GM23338 (cell line): ENCODE results near the gene RHOF. TPM values are rescaled to one million over a fixed set of nuclear protein-coding genes. Genes with fewer than 3 reads are reported as not detected.

Experiments used
- ATAC-seq: fragments of 200-7000 bp; cut with Tn5 transposase; 3 replicates; pipeline ENCODE4 v1.9.1; 2020
- DNase-seq: peaks from one replicate; pipeline ENCODE4 v3.0.0-alpha.2; 2015; ENCODE audit warnings: low spot score
- H2AFZ ChIP-seq: fragments of 200-600 bp; sonication (generic); 2 replicates; pipeline ENCODE4 v1.8.0; 2016; ENCODE audit warnings: antibody characterized with exemption, mild to moderate bottlenecking, moderate library complexity
- H3F3A ChIP-seq: fragments of 200-600 bp; sonication (generic); replicated peaks from 2 replicates; pipeline ENCODE4 v1.8.0; 2017; ENCODE audit warnings: antibody characterized with exemption, mixed run types, low read depth
- H3K27ac ChIP-seq: fragments of 200-600 bp; sonication (generic); 2 replicates; pipeline ENCODE4 v1.6.1; 2016; ENCODE audit warnings: low read depth
- H3K27me3 ChIP-seq: fragments of 200-600 bp; sonication (generic); 2 replicates; pipeline ENCODE4 v1.8.0; 2016; ENCODE audit warnings: mild to moderate bottlenecking, mixed run types, moderate library complexity; ENCODE audit not compliant: insufficient read depth
- H3K36me3 ChIP-seq: fragments of 200-600 bp; sonication (generic); 2 replicates; pipeline ENCODE4 v1.8.0; 2016; ENCODE audit warnings: mild to moderate bottlenecking; ENCODE audit not compliant: insufficient read depth
- H3K4me1 ChIP-seq: fragments of 200-600 bp; sonication (generic); 2 replicates; pipeline ENCODE4 v1.8.0; 2016; ENCODE audit warnings: mild to moderate bottlenecking, moderate library complexity; ENCODE audit not compliant: insufficient read depth
- H3K4me2 ChIP-seq: fragments of 200-600 bp; sonication (generic); 2 replicates; pipeline ENCODE4 v1.7.1; 2017; ENCODE audit warnings: mixed run types
- H3K4me3 ChIP-seq: fragments of 200-600 bp; sonication (generic); 2 replicates; pipeline ENCODE4 v1.6.1; 2016; ENCODE audit warnings: mixed run types
- H3K79me2 ChIP-seq: fragments of 200-600 bp; sonication (generic); replicated peaks from 2 replicates; pipeline ENCODE4 v1.8.0; 2017; ENCODE audit warnings: mild to moderate bottlenecking; ENCODE audit not compliant: insufficient read depth
- H3K9me2 ChIP-seq: fragments of 200-600 bp; sonication (generic); 2 replicates; pipeline ENCODE4 v1.8.0; 2017; ENCODE audit not compliant: insufficient read depth
- H4K20me1 ChIP-seq: fragments of 200-600 bp; sonication (generic); replicated peaks from 2 replicates; pipeline ENCODE4 v1.8.0; 2017; ENCODE audit warnings: mild to moderate bottlenecking; ENCODE audit not compliant: insufficient read depth
- H3K27ac Mint-ChIP-seq: 2 replicates; pipeline ENCODE4 v1.8.0; 2020; ENCODE audit warnings: inconsistent platforms, mild to moderate bottlenecking, moderate library complexity, mixed read lengths
- H3K27me3 Mint-ChIP-seq: 3 replicates; pipeline ENCODE4 v1.8.0; 2022; ENCODE audit warnings: low read depth, mild to moderate bottlenecking, moderate library complexity, mixed read lengths, inconsistent platforms; ENCODE audit not compliant: insufficient read depth, poor library complexity
- H3K36me3 Mint-ChIP-seq: 3 replicates; pipeline ENCODE4 v1.8.0; 2021; ENCODE audit warnings: low read depth, mild to moderate bottlenecking, inconsistent platforms, moderate library complexity, mixed read lengths
- H3K4me1 Mint-ChIP-seq: 3 replicates; pipeline ENCODE4 v1.8.0; 2020; ENCODE audit warnings: mild to moderate bottlenecking, inconsistent platforms, mixed read lengths
- H3K4me3 Mint-ChIP-seq: 3 replicates; pipeline ENCODE4 v1.8.0; 2021; ENCODE audit warnings: moderate library complexity, mild to moderate bottlenecking, inconsistent platforms, mixed read lengths
- H3K9me3 Mint-ChIP-seq: 3 replicates; pipeline ENCODE4 v1.8.0; 2020; ENCODE audit warnings: moderate library complexity, mild to moderate bottlenecking, inconsistent platforms, mixed read lengths
- CREB1 ChIP-seq: fragments of 250-450 bp; sonication (Bioruptor Pico); IDR thresholded peaks from 2 replicates; pipeline ENCODE4 v1.5.0; 2020; ENCODE audit warnings: low read depth, mild to moderate bottlenecking, moderate library complexity
- CTCF ChIP-seq, 2 experiments: fragments of 200-600 bp in 1 of 2; sonication (generic) in 1 of 2; conservative IDR thresholded peaks; 2 replicates each; pipeline versions ENCODE4 v1.5.1 to v1.6.1; 2016 to 2017; ENCODE audit warnings: antibody characterized with exemption in 2 of 2, low read depth in 2 of 2, mild to moderate bottlenecking in 2 of 2, moderate library complexity in 1 of 2
- ETS1 ChIP-seq: IDR thresholded peaks from 2 replicates; pipeline ENCODE4 v1.6.1; 2016; ENCODE audit warnings: antibody characterized with exemption
- EZH2 ChIP-seq: fragments of 200-600 bp; sonication (generic); IDR thresholded peaks from one replicate; pipeline ENCODE4 v1.8.0; 2017; ENCODE audit warnings: antibody characterized with exemption, mild to moderate bottlenecking, low read depth; ENCODE audit not compliant: unreplicated experiment
- EZH2phosphoT487 ChIP-seq: fragments of 200-600 bp; sonication (generic); IDR thresholded peaks from one replicate; pipeline ENCODE4 v1.8.1; 2018; ENCODE audit warnings: antibody characterized with exemption; ENCODE audit not compliant: unreplicated experiment
- JUNB ChIP-seq: IDR thresholded peaks from one replicate; pipeline ENCODE4 v1.6.1; 2016; ENCODE audit warnings: antibody characterized with exemption; ENCODE audit not compliant: unreplicated experiment
- NANOG ChIP-seq: IDR thresholded peaks from 2 replicates; pipeline ENCODE4 v1.6.1; 2016; ENCODE audit warnings: antibody characterized with exemption, borderline replicate concordance
- POLR2AphosphoS5 ChIP-seq: IDR thresholded peaks from 2 replicates; pipeline ENCODE4 v1.6.1; 2016; ENCODE audit warnings: antibody characterized with exemption, low read depth
- REST ChIP-seq: IDR thresholded peaks from one replicate; pipeline ENCODE4 v1.6.1; 2018; ENCODE audit warnings: antibody characterized with exemption; ENCODE audit not compliant: unreplicated experiment
- ZNF114 ChIP-seq: fragments of 250-450 bp; sonication (Bioruptor Pico); IDR thresholded peaks from 2 replicates; pipeline ENCODE4 v1.5.0; 2020; ENCODE audit warnings: mild to moderate bottlenecking, moderate library complexity
- ZNF462 ChIP-seq: fragments of 250-450 bp; sonication (Bioruptor Pico); IDR thresholded peaks from 2 replicates; pipeline ENCODE4 v1.5.0; 2020; ENCODE audit warnings: mild to moderate bottlenecking, moderate library complexity
- polyA plus RNA-seq: library from polyadenylated mRNA; unstranded; fragments of >200 nt; fragmentation: Nextera tagmentation; extraction: Ambion mirVana; gene quantifications from 2 replicates; pipeline ENCODE4 v1.2.1, GENCODE V29; 2016
- total RNA-seq: library from RNA; depleted of rRNA; stranded (reverse); fragments of >200 nt; shearing (Covaris generic); gene quantifications from 2 replicates; pipeline ENCODE4 v1.2.3, GENCODE V29; 2014

The RHOF gene
- total and polyA plus RNA-seq, 2 experiments from 2014 or later: 10.5 to 53.4 TPM

- H2AFZ ChIP-seq: no peak overlapping the region
- DNase-seq (no peak), ATAC-seq (peak; percentile 23)
- H3K9me3 Mint-ChIP-seq: no peaks in the 10 kb centered on the region
- no peaks in the 10 kb centered on the region for H3K79me2 ChIP-seq
- H3F3A ChIP-seq: no peaks in the 10 kb centered on the region
- no peak overlapping the region for H3K4me2 ChIP-seq
- H3K4me3 Mint-ChIP-seq: no peak overlapping the region
- TF ChIP-seq EZH2 (no peak), JUNB (no peak), POLR2AphosphoS5 (no peak), NANOG (no peak), ZNF462 (CRISPR knock-in tag) (no peak), REST (no peak), CREB1 (no peak), CTCF (conservative IDR thresholded peaks at IDR 0.05; ENCODE audit: low read depth in 2 of 2) (no peak), ZNF114 (CRISPR knock-in tag) (no peak), EZH2phosphoT487 (no peak), ETS1 (no peak)
- H3K27me3 Mint-ChIP-seq: peaks cover 4% of the 10 kb centered on the region
- H3K36me3 Mint-ChIP-seq: peaks cover 7% of the 10 kb centered on the region; the same call in 2 of the 3 replicates
- H3K36me3 ChIP-seq: 0 out of 2 replicates have a peak, but pooled peaks cover 3% of the 10 kb centered on the region
- no peak overlapping the region for H3K27ac Mint-ChIP-seq
- peaks cover 7% of the 10 kb centered on the region; the same call in 1 of the 3 replicates for H3K4me1 Mint-ChIP-seq
- H3K27me3 ChIP-seq: no peaks in the 10 kb centered on the region
- no peaks in the 10 kb centered on the region for H3K4me1 ChIP-seq
- no peak overlapping the region for H3K4me3 ChIP-seq
- H3K27ac ChIP-seq: 0 out of 2 replicates have a peak overlapping the region, but pooled peaks have one; percentile 9
- H4K20me1 ChIP-seq: no peaks in the 10 kb centered on the region
- no peaks in the 10 kb centered on the region for H3K9me2 ChIP-seq
These were observed 27.0 kb downstream of the RHOF start for GRCh38 chr12:121766290-121767039.
